Activated CD4-positive, alpha-beta T cell treated with anti-CD3 and anti-CD28 coated beads, Interleukin-2, amount 10 ng/mL, durations not matched to agents 7 days and 5 days (primary cell): ENCODE results near the gene PTPRO. TPM values are rescaled to one million over a fixed set of nuclear protein-coding genes. Genes with fewer than 3 reads are reported as not detected.

Experiments used
- CTCF ChIA-PET: fragments of 350-600 bp; sonication (Branson Sonifier 250); formaldehyde crosslinking; loops from one replicate; lab custom pipeline; 2021; ENCODE audit warnings: antibody characterized with exemption; lab: Charles Lee
- POLR2A ChIA-PET: fragments of 350-600 bp; sonication (Branson Sonifier 250); formaldehyde crosslinking; loops from one replicate; lab custom pipeline; 2021; ENCODE audit warnings: antibody characterized with exemption; lab: Charles Lee
- DNase-seq: peaks from one replicate; pipeline ENCODE4 v3.0.0-alpha.2; 2020
- H3K27ac Mint-ChIP-seq: one replicate; pipeline ENCODE4 v1.8.0; 2021; ENCODE audit warnings: mild to moderate bottlenecking, moderate library complexity, mixed read lengths
- H3K27me3 Mint-ChIP-seq: one replicate; pipeline ENCODE4 v1.8.0; 2021; ENCODE audit warnings: mixed read lengths
- H3K36me3 Mint-ChIP-seq: one replicate; pipeline ENCODE4 v1.8.0; 2021; ENCODE audit warnings: low read depth, mixed read lengths
- H3K4me1 Mint-ChIP-seq: one replicate; pipeline ENCODE4 v1.8.0; 2021; ENCODE audit warnings: mixed read lengths
- H3K4me3 Mint-ChIP-seq: one replicate; pipeline ENCODE4 v1.8.0; 2021; ENCODE audit warnings: mild to moderate bottlenecking, moderate library complexity, mixed read lengths
- H3K9me3 Mint-ChIP-seq: one replicate; pipeline ENCODE4 v1.8.0; 2021; ENCODE audit warnings: mixed read lengths
- total RNA-seq, 2 experiments: library from RNA; stranded (reverse); gene quantifications; one replicate each; pipeline ENCODE4 v1.2.3, GENCODE V29; 2021

PTPRO gene
- total RNA-seq = 10 to 100 TPM in 1 of 2 experiments, 1 to 10 TPM in 1; 7.7 to 10.2 TPM

DNA sequence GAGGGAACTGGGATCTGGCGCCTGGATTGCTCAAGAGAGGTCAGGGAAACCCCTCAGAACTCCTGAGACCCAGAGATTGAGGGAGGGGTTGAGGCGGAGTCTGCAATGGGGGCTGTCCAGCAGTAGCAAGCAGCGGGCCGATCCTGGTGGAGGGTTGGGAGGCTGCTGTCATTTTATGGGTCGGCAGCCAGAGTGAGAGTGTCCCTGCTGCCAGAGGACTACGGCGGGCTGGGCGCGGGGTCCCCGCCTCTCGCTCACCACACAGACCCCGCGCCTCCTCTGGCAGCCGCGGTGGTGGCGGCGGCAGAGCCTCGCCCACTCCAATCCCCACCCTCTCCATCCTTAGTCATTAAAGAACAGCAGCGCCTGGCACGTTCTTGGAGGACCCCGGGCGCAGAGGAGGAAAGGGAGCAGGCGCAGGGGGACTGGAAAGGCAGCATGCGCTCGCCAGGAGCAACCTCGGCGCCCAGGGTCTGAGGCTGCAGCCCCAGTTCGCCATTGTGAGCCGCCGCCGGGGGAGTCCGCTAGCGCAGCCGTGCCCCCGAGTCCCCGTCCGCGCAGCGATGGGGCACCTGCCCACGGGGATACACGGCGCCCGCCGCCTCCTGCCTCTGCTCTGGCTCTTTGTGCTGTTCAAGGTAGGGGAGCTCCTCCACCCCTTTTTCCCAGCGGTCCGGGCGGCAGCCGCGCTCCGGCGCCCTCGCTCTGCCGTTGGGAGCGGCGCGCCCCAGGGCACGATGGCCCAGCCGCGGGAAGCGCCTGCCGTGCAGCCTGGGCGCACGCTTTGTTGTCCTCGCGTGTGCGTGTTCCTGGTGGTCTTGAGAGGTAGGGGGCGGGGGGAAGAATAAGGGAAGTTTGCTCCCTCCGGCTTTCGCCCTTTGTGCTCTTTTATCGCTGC is at the start of gene PTPRO:
Gene PTPRO, plus strand, starts transcription at position 345 of the 898 bp plus-strand sequence.
- no peaks in the 10 kb centered on the region for H3K36me3 Mint-ChIP-seq
- ChIA-PET POLR2A (no interaction called here), CTCF (no interaction called here)
- peaks cover 55% of the 10 kb centered on the region for H3K27me3 Mint-ChIP-seq
- peak within 1 kb of the TSS; percentile 25 for H3K4me3 Mint-ChIP-seq
- H3K27ac Mint-ChIP-seq = no peak within 1 kb of the TSS
- H3K9me3 Mint-ChIP-seq = no peaks in the 10 kb centered on the region
- no peak for DNase-seq
- peaks cover 6% of the 10 kb centered on the region for H3K4me1 Mint-ChIP-seq

DNA sequence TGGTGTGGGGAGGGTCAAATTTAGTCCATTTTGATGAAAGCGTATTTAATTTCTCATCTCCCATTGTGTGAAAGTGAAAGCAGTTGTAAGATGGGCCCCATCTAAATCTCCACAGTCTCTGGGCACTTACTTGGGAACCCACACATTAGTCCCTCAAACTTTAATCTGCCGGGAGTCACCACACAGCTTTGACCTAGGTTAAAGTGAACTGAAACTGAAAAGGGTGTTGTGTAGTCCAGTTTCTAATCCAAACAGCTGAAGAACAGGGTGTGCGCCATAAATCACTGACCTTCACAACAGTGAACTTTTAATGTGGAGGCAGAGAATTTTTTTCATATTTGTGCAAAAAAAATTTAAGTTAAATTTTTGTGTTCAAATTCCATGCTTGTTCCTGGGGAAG is 48.4 kb upstream of the PTPRO start:
- ChIA-PET CTCF (no interaction called here), POLR2A (no interaction called here)
- peaks cover 2% of the 10 kb centered on the region for H3K4me1 Mint-ChIP-seq
- H3K36me3 Mint-ChIP-seq = no peaks in the 10 kb centered on the region
- DNase-seq = no peak
- peaks cover 10% of the 10 kb centered on the region for H3K27me3 Mint-ChIP-seq
- H3K27ac Mint-ChIP-seq = no peak overlapping the region
- H3K4me3 Mint-ChIP-seq = no peak overlapping the region
- no peaks in the 10 kb centered on the region for H3K9me3 Mint-ChIP-seq

DNA sequence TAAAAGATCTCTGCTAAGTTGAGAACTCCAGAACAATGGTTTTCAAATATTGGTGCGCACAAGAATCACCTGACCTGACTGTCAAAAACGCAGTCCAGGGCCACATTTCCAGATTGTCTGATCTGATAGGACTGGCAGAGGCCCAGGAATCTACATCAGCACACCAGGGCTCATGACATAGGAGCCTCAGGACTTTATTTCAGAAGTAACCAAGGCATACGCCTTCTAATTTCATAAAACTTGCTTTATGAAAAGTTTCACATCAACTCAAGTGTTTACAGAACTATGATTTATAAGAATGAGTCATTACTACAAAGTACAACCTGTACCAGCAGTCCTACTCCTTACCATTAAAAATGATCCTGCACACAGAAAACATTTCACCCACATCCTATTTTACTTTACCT is 47.7 kb upstream of the PTPRO start:
- Mint-ChIP-seq H3K4me1 (peaks cover 9% of the 10 kb centered on the region), H3K27ac (no peak overlapping the region), H3K4me3 (no peak overlapping the region), H3K36me3 (no peaks in the 10 kb centered on the region), H3K9me3 (no peaks in the 10 kb centered on the region), H3K27me3 (peaks cover 10% of the 10 kb centered on the region)
- ChIA-PET POLR2A (no interaction called here), CTCF (no interaction called here)
- no peak for DNase-seq

DNA sequence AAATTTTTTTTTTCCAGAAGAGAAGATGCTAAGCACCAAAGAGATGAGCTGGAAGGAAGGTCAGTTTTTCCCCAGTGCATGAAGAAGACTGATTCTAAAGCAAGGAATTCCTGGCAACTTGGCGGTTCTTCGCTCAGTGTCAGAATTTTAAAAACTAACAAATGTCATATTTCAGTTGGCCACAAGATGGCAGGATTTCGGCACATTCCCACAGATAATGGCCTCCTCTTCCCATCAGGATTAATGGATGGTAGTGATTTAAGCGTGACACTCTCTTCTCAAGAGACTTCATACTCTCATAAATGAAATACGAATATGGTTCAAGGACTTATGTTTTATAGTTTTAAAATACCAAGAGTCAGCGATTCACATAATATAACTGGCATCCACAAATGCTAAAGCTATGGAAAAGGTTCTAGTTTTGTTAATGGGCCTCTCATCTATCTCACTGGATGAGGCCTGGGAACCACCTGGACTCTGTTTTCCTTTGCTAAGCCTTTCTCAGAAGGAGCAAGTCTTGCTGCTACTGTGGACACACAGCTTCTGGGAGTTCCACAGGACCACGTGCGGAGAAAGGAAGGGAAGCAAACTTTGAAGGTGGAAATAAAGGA is 46.1 kb upstream of the PTPRO start:
- DNase-seq = peak; percentile 15
- H3K27ac Mint-ChIP-seq = no peak overlapping the region
- no peaks in the 10 kb centered on the region for H3K36me3 Mint-ChIP-seq
- CTCF ChIA-PET = interaction anchor here (1.3 to 1.5 kb wide), 3 partner anchors 19 to 614 kb away, joined by 3 to 4 read pairs (median 4); no protein-coding TSS in a partner anchor
- peaks cover 12% of the 10 kb centered on the region for H3K4me1 Mint-ChIP-seq
- H3K27me3 Mint-ChIP-seq = peaks cover 9% of the 10 kb centered on the region
- H3K4me3 Mint-ChIP-seq = no peak overlapping the region
- POLR2A ChIA-PET = no interaction called here
- H3K9me3 Mint-ChIP-seq = no peaks in the 10 kb centered on the region

DNA sequence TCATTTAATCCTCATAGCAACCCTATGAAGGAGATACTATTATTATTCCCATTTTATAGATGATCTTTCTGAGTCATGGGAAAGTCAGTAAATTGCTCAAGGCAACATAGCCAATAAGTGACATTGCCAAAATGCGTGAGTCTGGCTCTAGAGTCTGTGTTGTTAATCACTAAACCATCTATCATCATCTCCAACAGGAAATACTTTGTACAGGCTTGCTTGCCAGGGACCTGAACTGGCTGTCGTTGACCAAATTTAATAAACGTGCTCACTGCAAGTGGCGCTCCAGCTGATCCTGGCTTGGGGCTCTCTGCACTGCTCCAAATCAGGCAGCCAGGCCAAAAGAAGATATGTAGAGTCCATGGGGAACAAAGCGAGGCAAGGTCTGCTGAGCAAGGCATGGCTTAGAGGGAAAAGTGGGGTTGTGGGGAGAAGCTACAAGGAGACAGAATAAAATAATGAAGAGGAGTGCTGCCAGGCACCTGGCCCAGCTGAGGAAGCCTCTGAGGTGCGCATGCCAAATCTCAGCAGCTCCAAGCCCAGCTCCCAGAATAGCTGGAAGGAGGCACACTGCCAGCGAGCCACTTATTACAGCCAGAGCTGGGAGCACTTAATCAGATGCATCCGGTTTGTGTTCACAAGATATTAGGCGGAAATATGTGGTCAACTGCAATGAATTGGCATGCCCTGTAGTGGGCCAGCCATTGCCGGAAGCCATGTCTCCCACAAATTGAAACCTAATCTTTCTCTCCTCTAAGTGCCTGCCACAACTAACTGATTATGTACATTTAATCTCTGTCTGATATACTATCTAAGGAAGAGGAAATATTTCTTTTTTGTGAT is 43.3 kb upstream of the PTPRO start:
- H3K27ac Mint-ChIP-seq = no peak overlapping the region
- DNase-seq = peak; percentile 19
- H3K9me3 Mint-ChIP-seq = no peaks in the 10 kb centered on the region
- POLR2A ChIA-PET = no interaction called here
- H3K36me3 Mint-ChIP-seq = no peaks in the 10 kb centered on the region
- H3K4me1 Mint-ChIP-seq = peaks cover 12% of the 10 kb centered on the region
- CTCF ChIA-PET = no interaction called here
- peaks cover 17% of the 10 kb centered on the region for H3K27me3 Mint-ChIP-seq
- no peak overlapping the region for H3K4me3 Mint-ChIP-seq

DNA sequence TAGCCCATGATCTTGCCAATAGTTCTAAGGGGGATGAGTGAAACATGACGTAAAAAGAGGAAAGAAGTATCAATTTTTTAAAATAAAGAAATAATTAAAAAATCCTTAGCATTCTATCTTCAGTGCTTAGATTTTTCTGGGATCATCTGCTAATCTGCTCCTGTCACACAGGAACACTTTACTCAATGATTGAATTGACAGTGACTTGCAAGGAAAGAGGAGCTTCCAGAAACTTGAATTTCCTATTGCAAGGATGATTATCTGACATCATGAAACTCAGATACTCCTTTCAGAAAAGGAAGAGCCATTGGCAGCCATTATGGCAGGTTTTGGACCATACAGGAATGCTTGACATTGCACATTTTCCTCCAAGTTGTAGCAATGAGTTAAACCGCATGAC is 41.4 kb upstream of the PTPRO start:
- ChIA-PET POLR2A (no interaction called here), CTCF (interaction anchor here (0.9 kb wide), 1 partner anchor 15 kb away, joined by 3 read pairs; no protein-coding TSS in a partner anchor)
- Mint-ChIP-seq H3K4me3 (no peak overlapping the region), H3K36me3 (no peaks in the 10 kb centered on the region), H3K4me1 (peaks cover 12% of the 10 kb centered on the region), H3K9me3 (no peaks in the 10 kb centered on the region), H3K27ac (no peak overlapping the region), H3K27me3 (peaks cover 25% of the 10 kb centered on the region)
- DNase-seq = no peak

DNA sequence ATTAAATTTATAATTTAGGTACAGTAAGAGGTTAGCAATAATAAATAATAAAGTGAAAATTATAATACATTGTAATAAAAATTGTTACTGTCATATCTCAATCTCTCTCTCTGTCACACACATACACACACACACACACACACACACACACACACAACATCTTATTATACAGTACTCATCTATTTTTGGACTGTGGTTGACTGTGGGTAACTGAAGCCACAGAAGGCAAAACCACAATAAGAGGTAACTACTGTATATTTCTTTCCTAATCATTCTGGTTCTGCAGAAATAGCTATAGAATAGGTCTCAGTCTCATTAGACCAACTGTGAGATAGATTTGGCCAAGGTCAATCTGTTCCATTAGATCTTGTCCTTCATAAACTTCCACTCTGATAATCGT is 33.1 kb upstream of the PTPRO start:
- no peak for DNase-seq
- H3K4me3 Mint-ChIP-seq = no peak overlapping the region
- ChIA-PET CTCF (no interaction called here), POLR2A (no interaction called here)
- H3K4me1 Mint-ChIP-seq = peaks cover 4% of the 10 kb centered on the region
- H3K27ac Mint-ChIP-seq = no peak overlapping the region
- H3K27me3 Mint-ChIP-seq = peaks cover 19% of the 10 kb centered on the region
- no peaks in the 10 kb centered on the region for H3K9me3 Mint-ChIP-seq
- no peaks in the 10 kb centered on the region for H3K36me3 Mint-ChIP-seq

DNA sequence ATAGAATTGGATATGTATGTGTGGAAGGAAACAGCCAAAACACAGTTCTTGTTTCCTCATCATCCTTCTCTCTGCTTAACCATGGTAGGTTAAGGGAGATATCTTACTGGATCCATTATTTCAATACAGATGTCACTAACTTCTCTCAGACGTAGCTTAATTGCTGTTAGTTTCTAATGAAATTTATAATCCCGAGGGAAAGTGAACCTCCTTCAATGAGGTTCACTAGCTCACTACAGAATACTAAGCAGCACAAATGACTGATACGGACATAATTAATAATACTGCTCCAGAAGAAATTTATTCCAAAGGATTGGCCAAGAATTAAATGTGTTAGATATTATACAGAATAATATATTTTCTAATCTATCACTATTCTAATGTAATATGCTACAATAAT is 28.6 kb upstream of the PTPRO start:
- no peak overlapping the region for H3K4me3 Mint-ChIP-seq
- CTCF ChIA-PET = no interaction called here
- DNase-seq = no peak
- no peak overlapping the region for H3K27ac Mint-ChIP-seq
- POLR2A ChIA-PET = no interaction called here
- peaks cover 4% of the 10 kb centered on the region for H3K4me1 Mint-ChIP-seq
- no peaks in the 10 kb centered on the region for H3K9me3 Mint-ChIP-seq
- H3K27me3 Mint-ChIP-seq = peaks cover 21% of the 10 kb centered on the region
- no peaks in the 10 kb centered on the region for H3K36me3 Mint-ChIP-seq

DNA sequence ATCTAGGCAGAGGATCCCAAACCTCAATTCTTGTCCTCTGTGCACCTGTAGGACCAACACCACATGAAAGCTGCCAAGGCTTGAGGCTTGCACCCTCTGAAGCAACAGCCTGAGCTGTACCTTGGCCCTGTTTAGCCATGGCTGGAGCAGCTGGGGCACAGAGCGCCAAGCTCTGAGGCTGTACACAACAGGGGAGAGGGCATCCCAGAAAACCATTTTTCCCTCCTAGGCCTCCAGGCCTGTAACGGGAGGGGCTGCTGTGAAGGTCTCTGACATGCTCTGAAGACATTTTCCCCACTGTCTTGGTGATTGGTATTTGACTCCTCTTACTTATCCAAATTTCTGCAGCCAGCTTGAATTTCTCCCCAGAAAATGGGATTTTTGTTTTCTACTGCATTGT is 22.4 kb upstream of the PTPRO start:
- H3K4me1 Mint-ChIP-seq = no peaks in the 10 kb centered on the region
- ChIA-PET POLR2A (no interaction called here), CTCF (no interaction called here)
- no peak overlapping the region for H3K27ac Mint-ChIP-seq
- H3K9me3 Mint-ChIP-seq = peaks cover 10% of the 10 kb centered on the region
- no peak for DNase-seq
- no peaks in the 10 kb centered on the region for H3K36me3 Mint-ChIP-seq
- H3K4me3 Mint-ChIP-seq = no peak overlapping the region
- H3K27me3 Mint-ChIP-seq = peaks cover 21% of the 10 kb centered on the region

DNA sequence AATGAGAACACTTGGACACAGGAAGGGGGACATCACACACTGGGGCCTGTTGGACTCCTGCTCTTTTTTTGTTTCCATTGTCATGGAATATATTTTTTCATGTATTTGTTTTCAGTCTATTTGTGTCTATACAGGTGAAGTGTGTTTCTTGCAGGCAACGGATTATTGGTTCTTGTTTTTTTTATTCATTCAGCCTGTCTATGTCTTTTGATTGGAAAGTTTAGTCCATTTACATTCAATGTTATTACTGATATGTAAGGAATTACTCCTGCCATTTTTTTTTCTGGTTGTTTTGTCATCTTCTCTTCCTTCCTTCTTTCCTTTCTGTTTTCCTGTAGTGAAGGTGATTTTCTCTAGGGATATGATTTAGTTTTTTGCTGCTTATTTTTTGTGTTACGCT is 18.0 kb upstream of the PTPRO start:
- no peak for DNase-seq
- POLR2A ChIA-PET = no interaction called here
- H3K9me3 Mint-ChIP-seq = peaks cover 10% of the 10 kb centered on the region
- H3K4me3 Mint-ChIP-seq = no peak overlapping the region
- H3K4me1 Mint-ChIP-seq = no peaks in the 10 kb centered on the region
- H3K27ac Mint-ChIP-seq = no peak overlapping the region
- peaks cover 5% of the 10 kb centered on the region for H3K27me3 Mint-ChIP-seq
- H3K36me3 Mint-ChIP-seq = no peaks in the 10 kb centered on the region
- CTCF ChIA-PET = no interaction called here

DNA sequence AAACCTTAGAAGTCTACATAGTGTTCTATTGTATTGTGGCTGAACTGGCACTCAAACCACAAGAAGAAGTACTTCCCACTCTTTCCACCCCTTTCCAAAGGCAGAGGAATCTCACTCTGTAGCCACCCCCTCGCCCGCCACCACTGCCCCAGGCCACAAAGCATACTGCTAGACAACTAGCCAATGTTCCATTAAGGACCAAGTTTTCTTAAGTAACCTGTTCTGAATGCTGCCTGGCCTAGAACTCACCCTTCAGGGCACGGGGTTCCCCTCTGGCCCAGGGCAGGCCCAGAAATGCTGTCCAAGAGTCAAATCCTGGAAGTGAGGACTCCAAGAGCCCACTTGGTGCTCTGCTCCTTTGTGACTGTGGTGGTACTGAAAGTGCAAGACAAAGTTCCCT is 15.7 kb upstream of the PTPRO start:
- Mint-ChIP-seq H3K4me1 (no peaks in the 10 kb centered on the region), H3K4me3 (no peak overlapping the region), H3K27me3 (peaks cover 5% of the 10 kb centered on the region), H3K9me3 (peaks cover 5% of the 10 kb centered on the region), H3K27ac (no peak overlapping the region), H3K36me3 (no peaks in the 10 kb centered on the region)
- POLR2A ChIA-PET = no interaction called here
- CTCF ChIA-PET = no interaction called here
- DNase-seq = no peak

DNA sequence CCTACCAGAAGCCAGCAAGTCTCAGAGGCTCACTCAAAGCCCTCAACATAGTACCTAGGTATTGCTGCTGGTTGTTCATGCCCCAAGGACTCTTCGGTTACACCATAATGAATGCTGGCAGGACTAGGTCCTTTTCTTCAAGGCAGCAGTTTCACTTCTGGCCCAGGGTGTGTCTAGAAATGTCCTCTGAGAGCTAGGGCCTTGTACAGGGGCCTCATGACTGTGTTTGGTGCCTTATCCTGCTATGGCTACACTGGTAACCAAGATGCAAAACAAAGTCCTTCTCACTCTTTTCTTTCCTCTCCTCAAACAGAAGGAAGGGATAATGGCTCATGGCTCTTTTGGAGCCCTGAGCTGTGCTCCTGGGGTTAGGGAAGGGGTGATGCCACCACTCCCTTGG is 15.2 kb upstream of the PTPRO start:
- Mint-ChIP-seq H3K27me3 (peaks cover 8% of the 10 kb centered on the region), H3K36me3 (no peaks in the 10 kb centered on the region), H3K27ac (no peak overlapping the region), H3K4me3 (no peak overlapping the region), H3K4me1 (no peaks in the 10 kb centered on the region), H3K9me3 (peaks cover 5% of the 10 kb centered on the region)
- DNase-seq = no peak
- ChIA-PET CTCF (no interaction called here), POLR2A (no interaction called here)

DNA sequence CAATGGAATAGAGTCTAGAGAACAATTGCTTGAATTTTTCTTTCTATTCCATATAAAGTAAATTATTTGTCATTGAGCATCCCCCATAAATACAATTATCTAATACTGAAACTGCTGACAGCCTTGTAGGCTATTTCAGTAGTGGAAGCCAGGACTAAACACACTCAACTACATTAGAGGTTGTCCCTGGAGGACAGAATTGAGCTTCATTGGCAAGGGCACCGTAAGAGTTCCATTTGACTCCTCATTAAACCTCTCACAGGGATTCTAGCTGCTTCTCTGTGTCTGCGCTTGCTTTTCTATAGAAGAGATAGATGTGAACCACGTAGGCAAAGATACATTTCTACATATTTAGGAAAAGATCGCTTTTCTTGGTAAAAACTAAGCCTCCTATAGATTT is 3.5 kb upstream of the PTPRO start:
- DNase-seq = no peak
- CTCF ChIA-PET = no interaction called here
- POLR2A ChIA-PET = no interaction called here
- Mint-ChIP-seq H3K36me3 (no peaks in the 10 kb centered on the region), H3K4me3 (no peak overlapping the region), H3K9me3 (no peaks in the 10 kb centered on the region), H3K27me3 (peaks cover 35% of the 10 kb centered on the region), H3K4me1 (peaks cover 6% of the 10 kb centered on the region), H3K27ac (no peak overlapping the region)
